HL-60/S4 treated with phorbol 12-myristate 13-acetate at 8.2 ng/mL for 4 days and 3 days (cell line): Measurements from ENCODE around the gene GLIPR1.
"Not testable (repeated sequence)": the region's sequence is repeated elsewhere in the genome, so short reads cannot be mapped to it uniquely, and the experiment has no call there.

Source experiments
- in situ Hi-C: fragments of 300-500 bp; cut with MboI; formaldehyde crosslinking; loops from 2 replicates; pipeline ENCODE4 v1.15.0; 2022; ENCODE audit warnings: low sequenced_read_pairs

The GLIPR1 gene

GRCh38 chr12:75471902-75472890 is 8.4 kb upstream of the GLIPR1 start:
- in situ Hi-C loops = no loop called here

GRCh38 chr12:75474116-75474515 is 6.4 kb upstream of the GLIPR1 start:
- in situ Hi-C loops = no loop called here

DNA sequence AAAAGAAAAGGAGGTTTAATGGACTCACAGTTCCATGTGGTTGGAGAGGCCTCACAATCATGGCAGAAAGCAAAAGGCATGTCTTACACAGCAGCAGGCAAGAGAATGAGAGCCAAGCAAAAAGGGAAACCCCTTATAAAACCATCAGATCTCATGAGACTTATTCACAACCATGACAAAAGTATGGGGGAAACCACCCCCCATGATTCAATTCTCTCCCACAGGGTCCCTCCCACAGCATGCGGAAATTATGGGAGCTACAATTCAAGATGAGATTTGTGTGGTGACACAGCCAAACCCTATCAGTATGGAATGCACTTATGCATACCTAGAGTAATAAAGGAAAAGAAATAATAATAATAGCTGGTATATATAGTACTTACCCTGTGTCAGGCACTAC is 4.5 kb upstream of the GLIPR1 start:
- in situ Hi-C loops = no loop called here

DNA sequence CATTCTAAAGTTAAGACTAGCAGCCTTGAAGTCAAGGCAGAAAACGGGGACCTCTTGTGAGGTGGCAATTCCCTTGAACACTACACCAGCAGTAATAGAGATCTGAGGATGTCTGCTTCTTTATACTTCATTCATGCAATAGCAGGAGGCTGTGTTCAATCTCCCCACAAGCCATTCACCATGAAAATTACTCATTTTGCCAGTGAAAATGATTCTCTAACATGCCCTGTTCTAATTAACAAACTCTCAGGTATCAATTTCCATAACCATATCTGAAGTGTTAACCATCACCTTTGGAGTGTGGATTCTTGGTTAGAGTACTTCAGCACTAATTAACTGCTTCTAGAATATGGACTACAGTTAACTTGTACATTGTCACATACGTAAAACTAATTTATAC is 3.4 kb upstream of the GLIPR1 start:
- in situ Hi-C loops = no loop called here

- in situ Hi-C loops = no loop called here
Observed at GRCh38 chr12:75478116-75478794, 2.3 kb upstream of the GLIPR1 start.

GRCh38 chr12:75479963-75480461 is 543 bp upstream of the GLIPR1 start:
- in situ Hi-C loops = no loop called here

DNA sequence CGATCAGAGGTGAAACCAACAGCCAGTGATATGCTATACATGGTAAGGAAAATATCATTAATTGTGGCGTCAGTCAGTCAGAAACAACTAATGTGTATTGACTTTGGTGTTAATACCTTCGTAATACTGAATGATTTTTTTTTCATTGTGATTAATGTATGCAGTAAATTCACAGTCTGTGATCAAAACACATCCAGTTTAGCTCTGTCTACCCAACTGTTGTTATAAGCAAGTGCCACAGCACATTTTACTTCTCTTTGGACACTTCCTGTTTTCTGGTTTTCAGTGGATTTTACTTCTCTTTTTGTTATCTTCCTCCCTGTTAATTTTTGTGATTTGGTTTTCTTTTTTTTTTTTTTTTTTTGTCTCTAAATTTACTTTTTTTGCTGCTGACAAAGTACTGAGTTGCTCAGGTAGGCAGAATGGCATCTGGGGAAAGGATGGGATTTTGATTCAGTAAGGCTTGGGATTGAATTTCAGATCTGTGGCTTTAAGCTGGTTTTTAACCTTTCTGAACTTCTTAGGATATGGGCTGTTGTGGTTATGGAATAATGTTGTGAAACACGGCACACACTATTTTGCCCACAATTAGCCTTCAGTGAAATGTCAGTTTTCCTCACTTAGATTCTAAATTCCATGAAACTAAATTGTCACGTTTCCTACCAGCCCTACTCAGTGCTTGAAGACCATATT is 604 bp downstream of the GLIPR1 start:
- in situ Hi-C loops = no loop called here

DNA sequence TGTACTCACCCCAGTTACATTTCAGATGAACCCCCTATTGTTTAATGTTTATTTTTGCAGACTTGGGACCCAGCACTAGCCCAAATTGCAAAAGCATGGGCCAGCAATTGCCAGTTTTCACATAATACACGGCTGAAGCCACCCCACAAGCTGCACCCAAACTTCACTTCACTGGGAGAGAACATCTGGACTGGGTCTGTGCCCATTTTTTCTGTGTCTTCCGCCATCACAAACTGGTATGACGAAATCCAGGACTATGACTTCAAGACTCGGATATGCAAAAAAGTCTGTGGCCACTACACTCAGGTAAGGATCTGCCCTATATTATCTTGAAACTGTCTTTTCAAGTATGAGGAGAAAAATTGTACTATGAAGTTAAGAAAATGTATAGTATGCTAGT is 1.2 kb downstream of the GLIPR1 start:
- in situ Hi-C loops = no loop called here

DNA sequence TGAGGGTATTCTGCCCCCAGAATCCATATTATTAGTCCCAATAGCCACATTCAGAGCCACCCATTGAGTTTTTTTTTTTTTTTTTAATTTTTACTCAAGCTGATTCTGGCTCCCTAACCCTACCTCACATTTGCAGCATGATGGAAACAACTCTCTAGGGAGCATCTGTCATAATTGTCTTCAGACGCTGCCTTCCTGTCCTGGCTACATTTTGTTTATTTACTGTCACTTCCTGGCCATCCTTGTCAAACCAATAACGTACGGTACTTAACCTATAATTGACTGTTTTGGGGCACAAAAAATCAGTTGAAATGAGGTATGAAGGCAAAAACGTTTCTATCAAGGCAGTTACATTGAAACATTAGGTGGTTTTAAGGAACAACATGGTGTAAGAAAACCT is 2.1 kb downstream of the GLIPR1 start:
- in situ Hi-C loops = no loop called here

DNA sequence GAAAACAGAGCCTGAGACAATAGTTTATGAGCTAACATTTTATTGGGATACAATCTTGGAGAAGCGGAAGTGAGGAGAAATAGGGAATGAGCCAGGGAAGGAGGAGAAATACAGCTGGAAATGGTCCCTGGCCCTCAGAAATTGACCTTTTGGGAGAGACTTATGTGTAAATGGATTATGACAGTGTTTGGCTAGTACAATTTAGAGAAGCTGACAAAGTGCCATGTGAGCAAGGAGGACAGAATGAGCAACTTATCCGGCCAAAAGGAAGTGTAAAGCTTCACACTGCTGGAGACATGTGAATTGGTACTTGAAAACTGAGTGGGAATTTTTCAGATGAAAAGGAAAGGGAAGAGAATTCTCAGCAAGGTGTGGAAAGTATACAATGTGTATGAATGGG is 2.9 kb downstream of the GLIPR1 start:
- in situ Hi-C loops = no loop called here

- in situ Hi-C loops = not testable (repeated sequence)
Observed at GRCh38 chr12:75484450-75484849, 3.9 kb downstream of the GLIPR1 start.

DNA sequence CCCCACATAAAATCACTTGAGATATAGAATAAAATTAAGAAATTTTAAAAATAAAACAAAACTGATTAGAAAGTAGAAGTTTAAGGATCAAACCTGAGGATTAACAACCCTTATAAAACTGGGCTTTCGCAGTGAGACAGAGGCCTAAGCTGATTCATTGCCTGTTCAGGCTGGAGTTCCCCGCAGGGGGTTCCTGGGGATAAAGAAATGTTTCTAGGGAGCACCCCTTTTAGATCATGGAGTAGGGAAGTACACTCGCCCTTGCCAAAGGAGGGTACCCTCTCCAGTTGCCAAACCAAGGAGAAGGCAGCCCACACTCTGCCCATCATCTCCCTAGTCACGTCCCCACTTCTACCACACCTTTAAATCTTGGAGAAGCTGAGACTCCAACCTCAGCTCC is 6.8 kb downstream of the GLIPR1 start:
- in situ Hi-C loops = no loop called here

DNA sequence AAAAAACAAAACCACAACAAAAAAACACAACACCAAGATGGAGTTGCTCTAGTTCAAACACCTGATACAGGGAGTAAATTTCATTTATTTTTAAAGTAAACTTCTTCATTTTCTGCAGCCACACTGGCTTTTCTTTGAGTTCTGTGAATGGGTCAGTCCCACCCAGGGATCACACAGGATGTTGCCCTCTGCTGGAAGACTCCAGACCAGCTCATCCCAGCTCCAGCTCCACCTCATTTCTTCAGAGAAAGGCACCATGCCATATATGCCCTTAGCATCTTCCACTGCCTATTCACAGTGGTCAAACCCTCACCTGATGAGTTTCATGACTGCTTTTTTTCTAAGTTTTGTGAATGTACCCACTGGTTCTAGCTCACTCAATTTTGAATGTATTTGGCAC is 8.0 kb downstream of the GLIPR1 start:
- in situ Hi-C loops = no loop called here

- in situ Hi-C loops = no loop called here
Observed at GRCh38 chr12:75489187-75489586, 8.6 kb downstream of the GLIPR1 start.

DNA sequence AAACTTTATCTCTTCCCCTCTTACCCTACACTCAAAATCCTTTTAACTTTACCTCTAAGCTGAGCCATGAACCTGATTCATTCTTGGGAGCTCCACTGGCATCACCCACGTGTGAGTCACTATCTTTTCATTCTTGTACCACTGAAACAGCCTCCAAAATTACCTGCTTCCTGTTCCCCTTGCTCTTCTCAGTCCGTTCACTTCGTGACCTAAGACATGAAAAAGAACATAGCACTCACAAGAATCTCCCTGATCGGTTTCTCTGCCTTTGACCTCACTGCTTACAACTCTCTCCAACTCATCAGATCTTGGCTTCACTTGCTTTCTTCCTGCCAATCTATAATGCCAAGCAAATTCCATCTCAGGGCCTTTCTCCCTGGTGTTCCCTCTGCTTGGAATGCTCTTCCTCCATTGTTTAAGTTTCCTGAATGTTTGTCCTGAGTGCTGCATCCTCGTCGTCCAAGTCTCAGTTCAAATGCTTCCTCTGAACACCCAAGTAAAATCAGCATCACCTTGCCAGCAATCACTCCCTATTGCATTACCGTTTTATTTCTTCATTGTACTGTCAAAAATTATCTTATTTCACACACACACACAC is 9.2 kb downstream of the GLIPR1 start:
- in situ Hi-C loops = no loop called here

- in situ Hi-C loops = no loop called here
Observed at GRCh38 chr12:75491169-75491568, 10.6 kb downstream of the GLIPR1 start.

GRCh38 chr12:75503459-75503858 is 22.9 kb downstream of the GLIPR1 start:
- in situ Hi-C loops = loop anchor here (25.0 kb wide), 1 partner anchor 834 kb away; the partner anchor contains the start of gene BBS10

- in situ Hi-C loops = loop anchor here (25.0 kb wide), 1 partner anchor 833 kb away; the partner anchor contains the start of gene BBS10
Observed at GRCh38 chr12:75503866-75504265, 23.3 kb downstream of the GLIPR1 start.

GRCh38 chr12:75505706-75506312 is 25.3 kb downstream of the GLIPR1 start:
- in situ Hi-C loops = loop anchor here (25.0 kb wide), 1 partner anchor 831 kb away; the partner anchor contains the start of gene BBS10

DNA sequence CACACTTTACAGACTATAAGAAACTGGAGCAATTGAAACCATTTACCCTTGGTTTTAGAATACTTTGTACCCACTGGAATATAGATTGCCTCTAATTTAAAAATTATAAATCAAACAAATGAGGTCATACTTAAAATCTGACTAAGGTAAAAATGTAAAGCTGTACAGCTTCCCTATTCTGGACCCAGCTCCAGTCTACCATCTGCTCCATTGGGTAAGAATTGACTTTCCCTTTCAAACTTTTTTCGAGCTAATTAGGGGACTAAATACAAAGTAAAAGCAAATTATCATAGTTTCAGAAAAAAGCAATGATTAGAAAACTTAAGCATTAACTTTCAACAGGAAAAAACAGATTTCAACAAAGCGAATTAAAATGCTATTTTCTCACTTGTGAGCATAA is 26.5 kb downstream of the GLIPR1 start:
- in situ Hi-C loops = loop anchor here (25.0 kb wide), 1 partner anchor 830 kb away; the partner anchor contains the start of gene BBS10
